Osteocyte (in vitro differentiated cells): ENCODE data around the gene EPG5. TPM values are rescaled to one million over a fixed set of nuclear protein-coding genes. Genes with fewer than 3 reads are reported as not detected.
"Not testable (repeated sequence)": the region's sequence is repeated elsewhere in the genome, so short reads cannot be mapped to it uniquely, and the experiment has no call there.

Source experiments
- DNase-seq: peaks from one replicate; pipeline ENCODE4 v3.0.0; 2021; ENCODE audit warnings: mixed read lengths; ENCODE audit not compliant: unreplicated experiment; ENCODE audit errors: extremely low spot score
- H3K27ac Mint-ChIP-seq: one replicate; pipeline ENCODE4 v1.8.0; 2021; ENCODE audit warnings: mild to moderate bottlenecking, mixed read lengths; ENCODE audit not compliant: unreplicated experiment
- H3K27me3 Mint-ChIP-seq: one replicate; pipeline ENCODE4 v1.8.0; 2021; ENCODE audit warnings: mixed read lengths; ENCODE audit not compliant: unreplicated experiment
- H3K36me3 Mint-ChIP-seq: one replicate; pipeline ENCODE4 v1.8.0; 2021; ENCODE audit warnings: mixed read lengths; ENCODE audit not compliant: unreplicated experiment
- H3K4me1 Mint-ChIP-seq: one replicate; pipeline ENCODE4 v1.8.0; 2021; ENCODE audit warnings: mixed read lengths; ENCODE audit not compliant: unreplicated experiment
- H3K4me3 Mint-ChIP-seq: one replicate; pipeline ENCODE4 v1.8.0; 2021; ENCODE audit warnings: mild to moderate bottlenecking, moderate library complexity, mixed read lengths; ENCODE audit not compliant: unreplicated experiment
- H3K9me3 Mint-ChIP-seq: one replicate; pipeline ENCODE4 v1.8.0; 2021; ENCODE audit warnings: mixed read lengths; ENCODE audit not compliant: unreplicated experiment
- total RNA-seq: library from RNA; stranded (reverse); gene quantifications from 2 replicates; pipeline ENCODE4 v1.2.1, GENCODE V29; 2021
- TF ChIP-seq, protein P1 (sequence below): fragments of 200-600 bp; sonication (generic); IDR thresholded peaks from 2 replicates; pipeline ENCODE4 v1.5.0; 2021; ENCODE audit warnings: antibody characterized with exemption, mild to moderate bottlenecking, moderate library complexity

The EPG5 gene
- total RNA-seq, 1 donor from 2014 or later = 30.9 TPM

DNA sequence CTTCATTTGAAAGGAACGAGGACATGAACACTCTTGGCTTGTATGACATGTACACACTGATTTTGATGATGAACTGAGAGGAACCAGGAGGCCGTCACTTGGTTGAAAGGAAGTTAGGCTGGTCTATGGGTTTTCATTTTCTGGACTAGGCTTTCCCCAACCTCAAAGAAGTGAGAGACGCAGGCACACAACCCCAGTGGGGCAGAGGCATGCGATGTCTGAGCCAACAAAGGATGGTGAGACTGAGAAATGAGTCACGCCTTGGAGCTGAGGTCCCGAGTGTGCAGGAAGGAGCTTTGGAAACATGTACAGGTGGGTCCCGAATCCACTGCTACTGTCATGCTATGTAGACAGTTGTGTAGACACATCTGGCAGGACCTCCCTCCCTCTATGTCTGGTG, 117.6 kb downstream of the EPG5 start:
- H3K4me1 Mint-ChIP-seq = peaks cover 6% of the 10 kb centered on the region
- no peaks in the 10 kb centered on the region for H3K27me3 Mint-ChIP-seq
- H3K9me3 Mint-ChIP-seq = no peaks in the 10 kb centered on the region
- TF ChIP-seq, protein P1, sequence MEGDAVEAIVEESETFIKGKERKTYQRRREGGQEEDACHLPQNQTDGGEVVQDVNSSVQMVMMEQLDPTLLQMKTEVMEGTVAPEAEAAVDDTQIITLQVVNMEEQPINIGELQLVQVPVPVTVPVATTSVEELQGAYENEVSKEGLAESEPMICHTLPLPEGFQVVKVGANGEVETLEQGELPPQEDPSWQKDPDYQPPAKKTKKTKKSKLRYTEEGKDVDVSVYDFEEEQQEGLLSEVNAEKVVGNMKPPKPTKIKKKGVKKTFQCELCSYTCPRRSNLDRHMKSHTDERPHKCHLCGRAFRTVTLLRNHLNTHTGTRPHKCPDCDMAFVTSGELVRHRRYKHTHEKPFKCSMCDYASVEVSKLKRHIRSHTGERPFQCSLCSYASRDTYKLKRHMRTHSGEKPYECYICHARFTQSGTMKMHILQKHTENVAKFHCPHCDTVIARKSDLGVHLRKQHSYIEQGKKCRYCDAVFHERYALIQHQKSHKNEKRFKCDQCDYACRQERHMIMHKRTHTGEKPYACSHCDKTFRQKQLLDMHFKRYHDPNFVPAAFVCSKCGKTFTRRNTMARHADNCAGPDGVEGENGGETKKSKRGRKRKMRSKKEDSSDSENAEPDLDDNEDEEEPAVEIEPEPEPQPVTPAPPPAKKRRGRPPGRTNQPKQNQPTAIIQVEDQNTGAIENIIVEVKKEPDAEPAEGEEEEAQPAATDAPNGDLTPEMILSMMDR = no peak
- DNase-seq = no peak
- no peak overlapping the region for H3K4me3 Mint-ChIP-seq
- H3K36me3 Mint-ChIP-seq = peaks cover 49% of the 10 kb centered on the region
- H3K27ac Mint-ChIP-seq = no peak overlapping the region

DNA sequence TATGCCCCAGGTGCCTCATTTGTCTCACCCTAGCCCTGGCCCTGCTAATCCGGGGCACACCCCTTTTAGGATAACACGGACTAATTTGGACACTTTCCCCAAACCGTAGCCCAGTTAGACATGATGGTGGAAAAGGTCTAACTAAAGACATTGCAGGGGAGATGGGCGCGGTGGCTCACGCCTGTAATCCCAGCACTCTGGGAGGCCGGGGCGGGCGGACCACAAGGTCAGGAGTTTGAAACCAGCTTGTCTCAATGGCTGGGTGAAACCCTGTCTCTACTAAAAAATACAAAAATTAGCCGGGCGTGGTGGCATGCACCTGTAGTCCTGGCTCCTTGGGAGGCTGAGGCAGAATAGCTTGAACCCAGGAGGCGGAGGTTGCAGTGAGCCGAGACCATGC, 118.5 kb downstream of the EPG5 start:
- not testable (repeated sequence) for H3K4me1 Mint-ChIP-seq, H3K4me3 Mint-ChIP-seq, H3K27ac Mint-ChIP-seq, H3K27me3 Mint-ChIP-seq, DNase-seq, H3K9me3 Mint-ChIP-seq
- H3K36me3 Mint-ChIP-seq = peaks cover 43% of the 10 kb centered on the region

DNA sequence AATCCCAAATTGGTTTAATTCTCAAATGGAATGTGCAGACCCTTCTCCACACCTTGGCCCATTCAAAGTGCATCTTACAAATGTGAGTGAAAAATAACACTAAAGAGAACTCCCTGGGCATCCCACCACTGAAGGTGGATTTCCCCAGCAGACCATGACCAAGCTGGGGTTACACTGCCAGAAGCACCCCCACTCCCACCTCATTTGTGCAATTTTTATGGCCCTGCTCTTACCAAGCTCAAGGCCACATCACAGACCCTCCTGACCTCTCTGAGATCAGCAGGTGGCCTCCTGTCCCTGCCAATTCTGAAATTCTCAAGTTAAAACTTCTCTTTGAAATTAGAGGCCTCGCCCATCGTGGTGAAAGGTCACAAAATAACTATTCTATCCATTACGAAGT, 120.0 kb downstream of the EPG5 start:
- Mint-ChIP-seq H3K36me3 (peaks cover 29% of the 10 kb centered on the region), H3K27ac (no peak overlapping the region), H3K4me3 (no peak overlapping the region), H3K9me3 (no peaks in the 10 kb centered on the region), H3K27me3 (no peaks in the 10 kb centered on the region), H3K4me1 (peaks cover 6% of the 10 kb centered on the region)
- no peak for DNase-seq
- TF ChIP-seq, protein P1 = no peak

DNA sequence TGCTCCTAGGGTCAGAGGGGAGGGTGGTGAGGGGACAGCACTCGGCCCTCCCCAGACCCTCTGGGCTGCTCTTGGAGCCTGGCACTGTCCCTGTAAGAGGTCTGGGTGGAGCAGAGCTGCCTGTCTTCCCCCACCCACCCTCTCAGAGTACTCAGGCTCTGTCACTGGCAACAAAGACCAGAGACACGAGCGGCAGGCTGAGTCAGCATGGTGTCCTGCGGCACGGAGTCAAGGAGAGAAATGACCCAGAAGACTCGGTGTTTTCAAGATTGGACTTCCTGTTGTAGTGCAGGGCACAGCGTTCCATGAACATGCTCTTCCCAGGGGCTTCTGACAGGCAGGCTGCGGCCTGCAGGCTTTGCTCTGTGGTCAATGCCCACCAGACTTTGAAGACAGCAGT, 121.7 kb downstream of the EPG5 start:
- Mint-ChIP-seq H3K27me3 (no peaks in the 10 kb centered on the region), H3K27ac (no peak overlapping the region), H3K4me1 (peaks cover 9% of the 10 kb centered on the region), H3K4me3 (no peak overlapping the region), H3K9me3 (no peaks in the 10 kb centered on the region), H3K36me3 (peaks cover 19% of the 10 kb centered on the region)
- DNase-seq = no peak
- TF ChIP-seq, protein P1 = no peak

DNA sequence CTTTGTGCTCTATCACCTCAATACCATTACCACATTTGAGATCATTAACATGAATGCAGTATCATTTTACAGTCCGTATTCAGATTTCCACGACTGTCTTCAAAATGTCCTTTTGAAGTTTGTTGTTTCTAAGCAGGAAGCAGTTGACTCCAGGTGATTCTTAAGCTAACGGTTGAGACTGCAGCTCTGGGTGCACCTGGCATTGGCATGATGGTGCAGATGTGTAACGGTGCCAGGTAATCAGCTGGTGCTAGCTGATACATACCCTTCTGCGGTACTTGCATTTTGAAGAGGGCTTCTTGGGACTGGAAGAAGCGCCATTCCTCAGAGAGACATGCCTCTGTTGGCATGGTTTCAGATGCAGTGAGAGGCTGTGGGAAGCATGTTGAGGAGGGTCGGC, 122.2 kb downstream of the EPG5 start:
- TF ChIP-seq, protein P1 = no peak
- no peaks in the 10 kb centered on the region for H3K27me3 Mint-ChIP-seq
- no peaks in the 10 kb centered on the region for H3K9me3 Mint-ChIP-seq
- H3K4me3 Mint-ChIP-seq = no peak overlapping the region
- DNase-seq = no peak
- no peak overlapping the region for H3K27ac Mint-ChIP-seq
- H3K36me3 Mint-ChIP-seq = peaks cover 15% of the 10 kb centered on the region
- H3K4me1 Mint-ChIP-seq = peaks cover 11% of the 10 kb centered on the region

DNA sequence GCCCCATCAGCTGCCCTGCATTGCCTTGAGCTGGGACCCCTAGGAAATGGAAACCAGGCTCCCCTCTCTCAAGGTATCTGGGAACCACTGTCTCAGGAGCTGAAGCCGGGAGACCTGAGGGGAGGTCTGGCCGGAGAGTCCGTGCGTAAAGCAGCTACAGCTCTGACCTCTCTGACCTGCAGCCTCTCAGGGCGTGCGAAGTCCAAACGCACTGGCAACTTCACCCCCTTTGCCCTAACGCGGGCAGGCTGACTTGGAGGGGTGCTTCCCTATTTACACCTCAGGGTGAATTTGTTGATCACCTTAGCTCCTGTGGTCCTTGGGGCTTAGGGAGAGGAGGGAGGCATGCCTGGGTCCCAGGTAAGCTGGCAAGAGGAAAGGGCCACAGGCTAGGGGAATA, 124.1 kb downstream of the EPG5 start:
- no peak overlapping the region for H3K27ac Mint-ChIP-seq
- no peak overlapping the region for H3K4me3 Mint-ChIP-seq
- peaks cover 3% of the 10 kb centered on the region for H3K36me3 Mint-ChIP-seq
- no peaks in the 10 kb centered on the region for H3K9me3 Mint-ChIP-seq
- H3K4me1 Mint-ChIP-seq = peaks cover 11% of the 10 kb centered on the region
- DNase-seq = no peak
- TF ChIP-seq, protein P1 = no peak
- no peaks in the 10 kb centered on the region for H3K27me3 Mint-ChIP-seq
